Upper lobe of right lung (tissue), 1 donor: ENCODE measurements around the gene RGS4. TPM values are rescaled to one million over a fixed set of nuclear protein-coding genes. Genes with fewer than 3 reads are reported as not detected.

Experiments
- ATAC-seq: fragments of 200-7000 bp; cut with Tn5 transposase; one replicate; pipeline ENCODE4 v1.9.1; 2020; ENCODE audit warnings: mild to moderate bottlenecking, moderate library complexity
- DNase-seq: peaks from one replicate; pipeline ENCODE4 v3.0.0-alpha.2; 2020
- H3K27ac ChIP-seq: fragments of 200-600 bp; one replicate; pipeline ENCODE4 v1.8.0; 2022
- H3K27me3 ChIP-seq: fragments of 200-600 bp; one replicate; pipeline ENCODE4 v1.8.0; 2022; ENCODE audit warnings: mild to moderate bottlenecking
- H3K36me3 ChIP-seq: fragments of 200-600 bp; one replicate; pipeline ENCODE4 v1.8.0; 2022
- H3K4me1 ChIP-seq: fragments of 200-600 bp; one replicate; pipeline ENCODE4 v1.8.0; 2022
- H3K4me3 ChIP-seq: fragments of 200-600 bp; one replicate; pipeline ENCODE4 v1.8.0; 2022; ENCODE audit warnings: mild to moderate bottlenecking
- H3K9me3 ChIP-seq: fragments of 200-600 bp; one replicate; pipeline ENCODE4 v1.8.0; 2022
- CTCF ChIP-seq: fragments of 200-600 bp; IDR thresholded peaks from one replicate; pipeline ENCODE4 v1.8.0; 2022; ENCODE audit warnings: antibody characterized with exemption
- intact Hi-C: fragments of 100-400 bp; cut with DNase I; formaldehyde crosslinking; loops from one replicate; pipeline ENCODE4 v1.11.0; 2022
- long read RNA-seq: library from polyadenylated mRNA; unstranded; transcript quantifications from one replicate; pipeline ENCODE4 v2.0.0, GENCODE V29; 2021
- total RNA-seq: library from RNA; stranded (reverse); fragmentation: NEBNext Ultra II Directional; extraction: Animal tissue kit (Norgen Biotek cat#: 25700); gene quantifications from one replicate; pipeline ENCODE4 v1.2.1, GENCODE V29; 2021
- donor health status: DM: no; HTN: yes; CAD: no; lungs with severe emphysema.

RGS4 gene
- total RNA-seq = 0.81 TPM
- long read RNA-seq, partial matches to known transcripts = 0 of 1 reads
- long read RNA-seq, other reads (novel, unspliced or antisense) = 0 of 1 reads

GRCh38 chr1:163069142-163069541, at the start of gene RGS4:
Gene RGS4, plus strand, starts transcription at chr1:163069361. Its CDS starts 124 bp downstream, at chr1:163069485.
- no peak within 1 kb of the TSS for H3K27ac ChIP-seq
- no peaks in the 10 kb centered on the region for H3K36me3 ChIP-seq
- TF ChIP-seq CTCF = peak; percentile 13
- ATAC-seq = peak; percentile 55
- peak within 1 kb of the TSS; percentile 8 for H3K4me3 ChIP-seq
- no peak for DNase-seq
- H3K27me3 ChIP-seq = peaks cover 4% of the 10 kb centered on the region
- intact Hi-C loops = no loop called here
- no peaks in the 10 kb centered on the region for H3K9me3 ChIP-seq
- no peaks in the 10 kb centered on the region for H3K4me1 ChIP-seq

DNA sequence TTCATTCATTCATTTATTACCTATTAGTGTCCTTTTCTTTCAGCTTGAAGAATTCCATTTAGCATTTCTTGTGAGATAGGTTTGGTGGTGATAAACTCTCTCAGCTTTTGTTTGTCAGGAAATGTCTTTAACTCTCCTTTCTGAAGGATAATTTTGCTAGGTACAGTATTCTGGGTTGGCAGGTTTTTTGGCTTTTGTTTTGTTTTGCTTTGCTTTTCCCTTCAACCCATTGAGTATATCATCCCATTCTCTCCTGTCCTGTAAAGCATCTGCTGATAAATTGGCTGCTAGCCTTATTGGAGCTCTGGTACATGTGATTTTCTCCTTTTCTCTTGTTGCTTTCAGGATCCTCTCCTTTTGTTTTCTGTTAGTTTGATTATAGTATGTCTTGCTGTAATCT, 47.0 kb upstream of the RGS4 start:
- DNase-seq (no peak), ATAC-seq (no peak)
- TF ChIP-seq CTCF = no peak
- Histone ChIP-seq H3K27me3 (no peaks in the 10 kb centered on the region), H3K27ac (no peak overlapping the region), H3K4me1 (no peaks in the 10 kb centered on the region), H3K9me3 (peaks cover 5% of the 10 kb centered on the region), H3K4me3 (no peak overlapping the region), H3K36me3 (no peaks in the 10 kb centered on the region)
- intact Hi-C loops = no loop called here

DNA sequence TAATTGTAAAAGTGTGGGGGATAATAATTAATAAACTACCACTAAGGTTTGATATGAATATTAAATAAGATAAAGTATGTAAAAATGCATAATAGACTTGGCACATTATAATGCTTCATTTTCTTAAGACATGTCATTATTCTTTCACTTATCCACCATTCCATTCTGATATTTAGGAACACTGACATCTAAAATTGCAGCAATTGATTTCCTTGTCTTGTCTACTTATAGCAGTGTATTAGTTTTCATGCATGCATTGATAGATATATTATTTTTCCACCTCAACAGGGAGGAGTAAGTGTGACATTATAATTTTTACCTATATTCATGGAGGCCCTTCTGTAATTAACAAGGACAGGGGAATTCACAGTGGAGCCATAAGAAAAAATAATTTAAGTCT, 41.6 kb upstream of the RGS4 start:
- ATAC-seq (no peak), DNase-seq (no peak)
- no peaks in the 10 kb centered on the region for H3K9me3 ChIP-seq
- no peaks in the 10 kb centered on the region for H3K27me3 ChIP-seq
- H3K4me3 ChIP-seq = no peak overlapping the region
- intact Hi-C loops = no loop called here
- no peak for TF ChIP-seq CTCF
- no peaks in the 10 kb centered on the region for H3K4me1 ChIP-seq
- H3K27ac ChIP-seq = no peak overlapping the region
- no peaks in the 10 kb centered on the region for H3K36me3 ChIP-seq

GRCh38 chr1:163029901-163030300, 39.3 kb upstream of the RGS4 start:
- intact Hi-C loops = no loop called here
- Histone ChIP-seq H3K27me3 (no peaks in the 10 kb centered on the region), H3K4me1 (no peaks in the 10 kb centered on the region), H3K4me3 (no peak overlapping the region), H3K9me3 (no peaks in the 10 kb centered on the region), H3K27ac (no peak overlapping the region), H3K36me3 (no peaks in the 10 kb centered on the region)
- ATAC-seq = no peak
- DNase-seq = no peak
- TF ChIP-seq CTCF = no peak

DNA sequence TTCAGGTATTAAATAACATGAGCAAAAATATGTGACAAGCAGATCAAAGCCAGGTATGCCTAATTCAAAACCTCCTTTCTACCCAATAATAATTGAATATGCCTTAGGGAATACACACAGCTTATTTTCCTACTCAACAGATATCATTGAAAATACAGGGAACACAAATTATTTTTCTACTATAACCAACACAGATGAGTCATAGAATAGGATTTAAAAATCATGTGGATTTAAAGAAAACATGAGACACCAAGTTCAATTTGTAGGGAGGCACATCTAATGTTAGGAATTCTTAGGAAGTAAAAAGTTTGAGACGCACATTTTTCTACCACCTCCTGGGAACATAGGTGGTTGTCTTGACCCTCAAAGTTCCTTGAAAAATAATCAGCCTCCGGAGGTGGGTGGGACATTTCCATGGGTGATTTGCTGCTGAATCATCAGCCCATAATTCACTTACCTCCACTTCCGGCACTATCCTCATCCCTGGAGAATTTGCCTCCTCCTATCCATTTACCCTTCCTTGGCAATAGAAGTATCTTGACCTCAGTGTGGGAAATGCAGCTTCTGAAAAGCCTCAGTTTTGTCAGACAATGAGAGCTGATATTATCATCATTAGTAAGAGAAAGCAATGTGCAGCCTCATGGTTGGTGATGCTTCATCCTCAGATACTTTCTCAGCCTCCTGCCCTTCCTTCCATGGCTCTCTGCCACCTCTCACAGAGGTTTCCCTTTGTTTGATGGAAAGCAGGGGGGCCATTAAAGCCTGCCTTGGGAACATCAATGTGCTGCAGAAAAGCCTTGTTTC, 33.5 kb upstream of the RGS4 start:
- H3K36me3 ChIP-seq = no peaks in the 10 kb centered on the region
- ATAC-seq = no peak
- no peak overlapping the region for H3K27ac ChIP-seq
- no peaks in the 10 kb centered on the region for H3K4me1 ChIP-seq
- H3K27me3 ChIP-seq = no peaks in the 10 kb centered on the region
- TF ChIP-seq CTCF = no peak
- H3K4me3 ChIP-seq = no peak overlapping the region
- H3K9me3 ChIP-seq = no peaks in the 10 kb centered on the region
- intact Hi-C loops = no loop called here
- no peak for DNase-seq
